NOMO-1 treated with dmso at 0.1 percent for 144 hours (cell line): ENCODE results near the gene NANOS2.

Experiments
- DNase-seq: peaks from one replicate; lab custom pipeline; 2025; ENCODE audit not compliant: unreplicated experiment; lab: John Stamatoyannopoulos, UW

The NANOS2 gene

DNA sequence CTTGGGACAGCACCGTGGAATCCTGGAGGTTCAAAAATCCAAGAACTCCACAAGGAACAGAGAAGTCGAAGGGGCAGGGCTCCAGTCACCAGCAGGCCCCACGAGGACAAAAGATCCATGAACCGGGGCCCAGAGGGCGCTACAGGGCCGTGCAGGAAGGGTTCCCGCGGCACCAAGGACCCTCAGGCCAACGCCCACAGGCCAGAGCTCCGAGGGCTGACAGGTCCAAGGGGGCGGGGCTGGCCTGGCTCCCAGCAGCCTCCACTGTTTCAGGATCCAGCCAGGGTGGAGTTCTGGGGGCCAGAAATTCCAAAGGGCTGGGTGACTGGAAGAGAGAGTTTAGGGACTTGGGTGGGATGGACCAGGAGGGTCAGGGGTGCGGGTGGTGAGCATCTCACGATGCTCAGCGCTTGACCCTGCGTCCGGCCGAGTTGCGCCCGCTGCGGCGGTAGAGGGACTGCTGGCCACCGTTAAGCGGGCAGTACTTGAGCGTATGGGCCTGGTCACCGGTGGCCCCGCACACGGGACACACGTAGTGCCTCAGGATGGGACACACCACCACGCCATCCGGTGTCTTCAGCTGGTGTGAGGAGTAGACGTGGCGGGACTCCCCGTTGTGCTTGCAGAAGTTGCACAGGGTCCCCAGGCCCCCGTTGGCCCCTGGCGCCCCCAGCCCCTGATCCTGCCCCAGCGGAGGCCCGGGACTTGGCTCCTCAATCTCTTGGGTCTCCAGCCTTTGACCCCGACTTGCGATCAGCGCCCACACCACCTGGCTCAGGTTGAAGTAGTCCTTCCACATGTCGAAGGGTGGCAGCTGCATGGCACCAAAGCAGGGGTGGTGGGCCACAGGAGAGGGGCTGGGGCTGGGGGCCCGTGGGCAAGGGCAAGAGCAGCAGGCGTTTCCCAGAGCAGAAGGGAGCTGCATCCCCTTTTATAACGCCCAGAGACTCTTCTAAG, at the start of gene NANOS2:
NANOS2 (minus strand) TSS at position 905 of the 957 bp plus-strand sequence; CDS start at position 820, 85 bp downstream.
- DNase-seq = no peak

DNA sequence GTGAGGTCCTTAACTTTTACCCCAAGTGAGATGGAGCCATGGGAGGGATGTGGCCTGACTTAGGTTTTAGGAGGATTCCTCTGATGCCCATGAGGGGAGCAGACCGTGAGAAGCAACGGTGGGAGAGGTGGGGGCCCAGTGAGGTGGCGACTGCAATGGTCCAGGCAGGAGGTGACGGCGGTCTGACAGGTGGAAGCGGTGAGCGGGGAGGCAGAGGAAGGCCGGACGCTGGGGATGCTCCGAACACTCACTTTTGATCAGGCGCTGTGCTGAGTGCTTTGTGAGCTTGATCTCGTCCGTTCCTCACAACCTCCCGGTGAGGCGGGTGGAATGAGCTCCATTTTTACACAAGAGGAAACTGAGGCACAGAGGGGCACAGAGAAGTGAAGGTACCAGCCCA, 47.4 kb upstream of the NANOS2 start:
- DNase-seq = no peak

DNA sequence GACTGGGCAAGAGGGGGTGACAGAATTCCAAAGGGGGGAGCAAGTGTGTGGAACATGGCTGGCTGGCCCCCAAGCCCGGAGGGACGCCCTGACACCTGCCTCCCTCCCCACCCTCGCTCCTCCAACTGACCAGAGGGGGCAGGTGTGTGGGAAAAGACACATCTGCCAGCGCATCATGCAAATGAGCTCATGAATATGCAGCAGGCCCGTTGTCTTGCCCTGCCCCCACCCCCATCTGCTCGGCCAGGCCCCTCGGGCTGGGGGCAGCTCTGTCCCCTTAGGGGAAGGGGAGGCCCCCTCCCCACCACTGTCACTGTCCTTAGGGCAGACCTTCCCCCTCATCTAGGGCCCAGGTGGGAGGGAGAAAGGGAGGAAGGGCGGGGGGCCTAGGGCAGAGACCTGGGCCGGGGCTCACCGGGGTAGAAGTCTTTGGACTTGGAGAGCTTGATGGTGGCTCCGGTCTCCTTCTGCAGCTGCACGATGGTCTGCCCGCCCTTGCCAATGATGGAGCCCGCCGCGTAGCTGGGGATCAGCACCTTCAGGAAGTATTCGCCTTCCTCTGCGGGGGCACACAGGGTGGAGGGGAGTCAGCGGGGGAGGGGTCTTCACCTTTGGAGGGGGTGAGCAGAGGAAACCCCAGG, 46.1 kb upstream of the NANOS2 start:
- no peak for DNase-seq

DNA sequence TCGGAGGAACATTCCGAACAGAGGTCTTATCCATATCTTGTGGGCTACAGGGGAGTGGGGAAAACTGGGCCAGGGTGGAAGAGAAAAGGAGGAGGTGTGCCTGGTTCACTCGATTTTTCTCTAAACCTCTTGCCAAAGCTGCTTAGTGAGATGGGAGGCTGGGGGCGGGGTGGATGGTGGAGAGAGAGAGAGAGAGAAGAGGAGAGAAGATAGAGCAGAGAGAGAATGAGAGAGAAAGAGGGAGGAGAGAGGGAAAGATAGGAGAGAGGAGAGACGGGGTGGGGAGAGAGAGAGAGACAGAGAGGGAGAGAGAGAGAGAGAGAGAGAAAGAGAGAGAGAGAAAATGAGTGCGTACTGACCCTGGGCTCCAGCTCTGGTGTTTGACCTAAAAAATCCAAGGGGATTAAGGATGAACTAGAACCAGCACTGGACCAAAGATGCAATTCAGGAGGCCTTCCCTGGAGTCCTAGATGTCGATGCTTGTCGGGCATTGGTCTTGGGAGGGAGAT, 45.0 kb upstream of the NANOS2 start:
- no peak for DNase-seq

DNA sequence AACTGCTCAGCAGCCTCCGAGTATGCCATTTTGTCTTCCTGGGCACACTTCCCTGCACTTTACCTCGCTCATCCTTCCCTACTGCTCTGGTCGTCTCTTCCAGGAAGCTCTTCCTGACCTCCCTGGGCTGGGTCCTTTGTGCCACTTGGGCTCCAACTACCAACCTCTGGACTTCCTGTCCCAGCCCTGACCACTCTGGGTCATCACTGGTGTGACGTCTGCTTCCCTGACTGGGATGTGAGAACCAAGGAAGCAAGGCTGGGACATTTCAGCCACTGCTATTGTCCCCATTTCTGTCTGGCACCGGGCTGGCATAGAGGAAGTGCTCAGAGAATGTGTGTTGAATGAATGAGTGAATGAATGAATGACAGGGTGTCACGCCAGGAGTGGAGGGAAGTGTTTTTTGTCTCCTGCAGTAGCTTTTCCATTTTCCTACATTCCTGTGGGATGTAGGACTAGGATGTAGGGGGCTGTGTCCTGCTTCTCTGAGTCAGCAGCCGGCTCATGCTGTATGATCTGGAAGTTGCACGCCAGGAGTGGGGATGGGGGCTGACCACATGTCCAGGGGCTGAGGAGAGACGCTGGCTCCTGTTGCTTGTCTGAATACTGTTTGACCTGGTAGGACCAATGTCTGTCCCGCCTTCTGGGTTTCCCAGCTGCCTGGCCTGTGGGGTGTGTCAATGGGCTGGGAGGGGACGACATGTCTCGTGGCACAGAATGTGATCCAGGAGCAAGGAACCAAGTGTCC, 44.4 kb upstream of the NANOS2 start:
- DNase-seq = no peak

DNA sequence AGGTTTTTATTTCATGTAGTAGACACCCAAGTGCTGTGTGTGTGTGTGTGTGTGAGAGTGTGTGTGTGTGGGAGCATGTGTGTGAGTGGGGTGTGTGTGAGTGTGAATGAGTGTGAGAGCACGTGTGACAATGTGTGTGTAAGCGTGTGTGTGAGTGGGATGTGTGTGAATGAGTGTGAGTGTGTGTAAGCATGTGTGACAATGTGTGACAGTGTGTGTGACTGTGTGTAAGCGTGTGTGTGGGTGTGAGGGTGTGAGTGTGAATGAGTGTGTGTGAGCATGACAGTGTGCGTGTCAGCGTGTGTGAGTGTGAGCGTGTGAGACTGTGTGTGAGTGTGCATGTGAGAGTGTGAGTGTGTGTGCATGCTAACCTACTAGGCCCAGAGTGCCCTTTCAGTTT, 43.7 kb upstream of the NANOS2 start:
- DNase-seq = no peak

DNA sequence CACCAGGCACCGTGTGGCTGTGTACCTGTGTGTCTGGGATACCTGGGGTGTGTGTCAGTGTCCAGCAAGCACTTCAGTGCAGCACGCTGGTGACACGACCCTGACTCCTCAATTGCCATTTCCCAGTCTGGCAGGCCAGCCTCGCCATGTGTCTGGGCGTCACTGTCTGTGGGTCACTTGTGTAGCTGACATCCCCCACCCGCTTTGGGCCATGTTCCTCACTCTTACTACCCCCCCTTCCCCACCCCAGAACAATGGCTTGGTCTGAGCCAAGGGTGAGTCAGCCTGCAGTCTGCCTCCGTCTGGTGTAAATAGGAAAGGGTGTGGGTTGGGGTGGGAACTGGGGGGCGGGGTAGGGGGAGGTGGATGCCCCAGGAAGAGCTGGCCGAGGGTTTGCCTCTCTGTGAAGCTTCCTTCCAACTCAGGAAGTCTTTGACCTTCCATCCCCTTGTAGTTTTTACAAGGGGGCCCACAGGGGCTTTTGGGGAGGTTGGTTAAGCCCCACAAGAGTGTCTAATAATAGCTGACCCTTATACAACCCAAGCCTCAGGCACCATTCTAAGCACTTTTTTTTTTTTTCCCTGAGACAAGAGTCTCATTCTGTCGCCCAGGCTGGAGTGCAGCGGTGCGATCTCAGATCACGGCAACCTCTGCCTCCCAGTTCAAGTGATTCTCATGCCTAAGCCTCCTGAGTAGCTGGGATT, 41.5 kb upstream of the NANOS2 start:
- DNase-seq = no peak

DNA sequence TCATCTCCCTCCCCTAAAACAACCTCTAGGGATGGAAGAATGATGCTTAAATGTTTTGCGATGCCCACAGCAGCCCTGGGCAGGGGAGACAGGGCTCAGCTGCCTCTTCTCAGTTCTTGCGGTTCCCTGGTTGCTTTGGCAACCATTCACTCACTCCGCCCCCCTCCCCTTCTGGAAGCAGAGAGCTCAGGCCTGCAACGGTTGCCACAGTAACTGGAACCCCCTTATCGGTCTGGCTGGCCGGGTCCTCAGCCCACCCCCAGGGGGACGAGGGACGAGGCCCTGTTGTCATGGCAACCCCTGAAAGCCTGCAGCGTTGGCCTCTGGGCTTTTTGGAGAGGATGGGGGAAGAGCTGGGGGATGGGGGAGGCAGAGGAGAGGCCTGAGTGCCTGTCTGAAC, 39.6 kb upstream of the NANOS2 start:
- DNase-seq = no peak

DNA sequence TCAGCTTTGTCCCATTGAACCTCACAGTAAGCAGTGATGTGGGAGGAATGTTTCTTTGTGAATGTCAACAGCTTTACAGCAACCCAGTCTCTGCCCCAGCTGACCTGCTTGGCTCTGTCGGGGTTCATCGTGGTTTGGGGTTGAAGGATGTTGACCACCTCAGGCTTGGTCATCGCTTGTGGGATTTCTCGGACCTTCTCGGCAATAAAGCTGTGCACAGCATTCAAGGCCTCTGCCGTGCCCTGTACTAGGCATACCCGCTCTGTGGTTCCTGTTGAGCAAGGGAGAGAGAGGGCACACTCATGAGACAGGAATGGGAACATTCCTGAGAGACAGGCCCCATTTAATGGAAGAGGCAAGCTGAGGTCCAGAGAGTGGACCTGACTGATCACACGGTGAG, 39.1 kb upstream of the NANOS2 start:
- DNase-seq = no peak

DNA sequence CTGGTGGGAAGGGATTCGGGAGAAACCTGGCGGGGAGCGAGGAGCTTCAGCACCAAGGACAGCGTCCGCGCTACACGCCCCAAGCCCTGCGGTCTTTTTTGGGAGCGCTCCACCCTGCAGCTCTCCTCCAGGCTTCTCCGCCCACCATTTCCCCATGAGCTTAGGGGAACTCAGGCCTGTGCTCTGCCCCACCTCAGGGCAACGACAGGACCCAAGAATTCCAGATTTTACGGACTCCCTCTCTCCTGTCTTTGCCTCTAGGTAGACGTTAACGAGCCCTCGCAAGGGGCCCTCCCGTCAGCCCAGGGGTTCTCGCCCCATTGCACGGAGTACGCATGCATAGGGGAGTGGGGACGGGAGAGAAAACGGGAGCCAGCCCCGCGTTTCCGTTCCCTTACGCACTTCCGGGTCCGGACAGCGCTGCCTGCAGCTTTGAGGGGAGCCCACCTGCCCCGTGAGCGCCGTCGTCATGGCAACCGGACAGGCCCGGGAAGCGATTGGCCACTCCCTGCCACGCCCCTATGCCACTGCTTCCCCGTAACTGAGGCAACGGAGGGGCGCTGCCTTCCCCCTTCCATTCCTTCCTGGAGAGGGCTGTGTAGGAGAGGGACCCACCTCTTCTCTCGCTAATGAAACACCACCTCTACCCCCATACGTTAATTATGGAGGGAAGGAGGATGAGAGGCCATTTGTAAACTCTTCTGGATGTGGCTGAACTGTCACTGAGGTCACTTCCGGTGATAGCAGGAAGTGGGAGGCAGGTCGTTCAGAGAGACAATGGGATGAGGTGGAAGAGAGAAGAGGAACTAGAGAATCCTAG, 38.3 kb upstream of the NANOS2 start:
- no peak for DNase-seq

DNA sequence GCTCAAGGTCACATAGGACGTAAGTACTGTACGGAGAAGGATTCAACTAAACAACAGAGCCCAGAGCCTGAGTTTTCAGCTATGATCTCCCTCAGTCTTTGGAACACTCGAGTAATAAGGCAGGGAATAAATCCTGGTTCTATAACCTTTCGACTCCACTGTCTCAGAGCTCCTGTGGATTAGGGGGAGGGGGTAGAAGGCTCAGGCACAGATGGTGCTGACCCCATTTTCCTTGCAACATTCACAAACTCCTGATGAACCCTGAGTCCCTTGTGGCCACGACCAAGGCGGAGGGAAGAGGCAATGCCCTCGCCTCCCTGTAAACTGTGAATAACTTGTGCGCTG, 37.7 kb upstream of the NANOS2 start:
- no peak for DNase-seq

DNA sequence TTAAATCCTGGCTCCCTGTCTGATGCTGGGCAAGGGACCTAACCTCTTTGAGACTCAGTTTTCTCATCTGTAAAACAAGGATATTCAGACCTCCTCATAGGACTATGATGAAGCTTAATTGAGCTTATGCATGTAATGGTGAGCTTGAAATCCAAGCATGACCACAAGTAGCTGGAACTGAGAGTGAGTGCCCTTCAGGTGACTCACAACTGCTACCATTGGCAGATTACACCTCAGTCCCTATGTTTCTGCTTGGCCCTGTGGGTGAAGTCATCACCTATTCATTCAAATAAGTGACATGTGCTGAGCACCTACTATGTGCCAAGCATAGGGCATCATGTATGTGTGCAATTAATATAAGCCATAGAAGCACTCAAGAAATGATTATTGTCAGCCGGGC, 33.3 kb upstream of the NANOS2 start:
- DNase-seq = no peak

DNA sequence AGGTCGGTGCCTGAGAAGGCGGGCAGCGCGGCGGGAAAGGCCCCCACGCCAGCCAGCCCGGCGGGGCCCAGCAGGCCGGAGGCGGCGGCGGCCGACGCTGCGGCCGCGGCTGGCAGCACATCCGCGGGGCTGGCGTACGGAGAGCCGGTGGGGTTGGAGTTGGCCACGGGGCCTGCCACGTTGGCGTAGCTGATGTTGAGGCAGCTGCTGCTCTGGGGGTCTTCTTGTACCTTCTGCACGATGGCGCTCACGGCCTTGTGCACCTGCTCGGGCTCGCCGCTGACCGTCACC, 25.9 kb upstream of the NANOS2 start:
- no peak for DNase-seq

DNA sequence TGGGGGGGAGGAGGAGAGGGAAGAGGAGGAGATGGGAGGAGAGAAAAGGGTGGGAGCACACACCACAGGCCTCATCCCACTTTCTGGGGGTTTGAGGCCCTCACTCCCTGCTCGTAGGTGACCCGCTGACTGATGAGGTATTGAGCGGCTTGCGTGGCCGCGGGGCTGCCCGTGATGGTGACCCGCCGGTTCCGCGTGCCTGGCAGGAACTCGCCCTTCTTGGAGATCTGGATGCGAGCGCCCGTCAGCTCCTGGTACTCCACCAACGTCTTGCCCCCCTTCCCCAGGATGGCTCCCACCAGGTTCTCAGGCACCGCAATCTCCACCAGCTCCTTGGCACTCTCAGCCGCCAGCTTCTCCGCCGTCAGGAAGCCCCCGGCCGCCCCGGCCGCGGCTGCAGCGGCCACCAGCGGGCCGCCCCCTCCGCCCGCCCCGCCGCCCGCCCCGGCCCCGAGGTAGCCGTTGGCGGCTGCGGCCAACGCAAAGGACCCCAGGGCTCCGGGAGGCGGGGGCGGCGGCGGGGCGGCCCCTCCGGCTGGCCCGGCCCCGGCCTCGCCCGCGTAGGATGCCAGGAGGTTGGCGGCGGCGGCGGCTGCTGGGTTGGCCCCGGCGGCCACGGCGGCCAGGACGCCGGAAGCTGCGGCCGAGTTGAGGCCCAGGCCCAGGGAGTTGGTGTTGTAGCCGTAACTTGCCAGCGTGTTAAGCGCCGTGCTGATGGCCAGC, 25.4 kb upstream of the NANOS2 start:
- DNase-seq = no peak

DNA sequence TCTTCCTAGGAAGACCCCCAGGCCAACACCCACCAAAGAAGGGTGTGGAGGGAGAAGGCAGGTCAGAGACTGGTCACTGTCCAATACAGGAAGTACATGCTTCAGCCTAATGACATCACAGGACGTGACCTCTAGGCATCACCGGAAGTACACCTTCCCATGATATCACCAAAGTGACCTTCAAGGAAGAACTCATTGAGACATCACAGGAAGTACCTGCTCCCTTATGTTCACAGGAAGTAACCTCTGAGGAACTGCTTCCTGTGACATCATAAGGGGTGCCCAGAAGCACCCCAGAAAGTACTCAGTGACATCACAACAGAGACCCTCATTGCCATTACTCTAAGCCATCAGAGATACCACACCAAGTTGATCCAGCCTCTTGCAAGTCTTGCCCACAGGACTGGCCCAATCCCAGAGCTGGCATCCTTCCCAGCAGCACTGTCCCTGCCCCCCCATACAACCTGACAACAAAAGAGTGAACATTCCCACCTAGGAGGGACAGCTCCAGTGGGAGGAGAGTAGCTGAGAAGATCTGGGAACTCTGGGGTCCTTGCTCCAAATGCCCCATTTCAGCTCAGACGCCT, 24.2 kb upstream of the NANOS2 start:
- no peak for DNase-seq

DNA sequence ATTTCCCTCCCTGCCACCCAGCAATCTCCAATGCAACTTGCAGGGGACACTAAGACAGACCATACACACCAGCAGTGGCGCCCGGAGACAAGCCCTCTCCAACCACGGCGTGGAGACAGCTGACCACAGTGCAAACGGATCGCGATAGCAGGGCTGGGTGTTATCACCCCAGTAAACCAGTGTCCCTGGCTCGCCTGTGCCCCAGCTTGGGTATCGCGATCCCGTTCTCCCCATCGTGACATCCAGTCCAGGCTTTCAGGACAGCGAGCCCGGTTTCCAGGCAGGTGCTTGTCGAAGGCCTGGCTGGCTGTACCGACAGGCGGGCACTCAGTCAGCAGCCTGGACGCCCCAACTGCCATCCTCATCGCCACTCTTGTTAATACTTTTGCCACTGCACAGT, 20.7 kb upstream of the NANOS2 start:
- no peak for DNase-seq

DNA sequence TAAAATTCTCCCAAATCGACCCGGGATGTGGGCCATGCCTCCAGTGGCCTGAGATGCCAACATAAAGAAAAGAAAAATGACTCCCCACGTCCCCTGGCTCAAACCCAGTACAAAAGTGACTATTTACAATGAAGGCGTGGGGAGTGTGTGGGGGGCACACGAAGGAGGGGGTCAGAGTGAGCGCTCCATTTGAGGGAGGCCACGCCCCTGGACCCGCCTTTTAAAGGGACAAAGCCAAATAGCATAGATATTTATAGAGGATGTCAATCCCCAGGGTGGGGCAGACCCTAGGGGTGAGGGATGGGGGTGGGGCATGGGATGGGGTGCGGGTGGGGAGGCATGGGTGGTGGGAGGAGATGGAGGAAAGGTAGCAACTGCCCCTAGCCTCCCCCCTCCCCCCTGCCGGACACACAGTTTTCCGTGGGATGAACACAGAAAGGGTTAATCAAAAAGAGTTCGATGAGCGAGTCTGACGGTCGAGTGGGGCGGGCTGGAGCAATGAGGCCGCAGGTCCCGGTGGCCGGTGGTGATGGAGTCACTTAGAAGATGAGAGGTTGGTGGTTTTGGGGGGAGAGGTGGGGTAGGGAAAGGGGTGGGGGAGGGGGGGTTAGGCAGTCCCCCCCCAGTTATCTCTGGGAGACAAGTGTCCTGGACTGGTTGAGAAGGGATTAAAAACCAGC, 20.1 kb upstream of the NANOS2 start:
- DNase-seq = no peak

DNA sequence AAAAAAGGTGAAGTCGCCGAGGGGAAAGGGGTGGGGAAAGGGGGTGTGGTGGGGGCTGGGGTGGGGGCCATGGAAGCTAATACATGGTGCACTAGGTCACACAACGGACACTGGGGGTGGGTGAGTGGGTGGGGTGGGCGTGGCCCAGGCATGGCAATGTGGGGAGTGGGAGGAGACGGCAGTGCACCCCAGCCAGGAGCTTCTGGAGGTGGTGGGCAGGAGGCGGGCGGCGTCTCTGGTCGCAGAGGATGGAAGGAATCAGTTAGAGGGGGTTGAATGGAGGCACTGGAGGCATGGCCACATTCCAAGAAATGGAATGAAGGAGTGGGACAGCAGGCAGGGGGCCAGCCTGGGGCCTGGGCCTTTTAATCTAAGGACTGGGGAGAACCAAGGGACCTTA, 19.2 kb upstream of the NANOS2 start:
- no peak for DNase-seq

DNA sequence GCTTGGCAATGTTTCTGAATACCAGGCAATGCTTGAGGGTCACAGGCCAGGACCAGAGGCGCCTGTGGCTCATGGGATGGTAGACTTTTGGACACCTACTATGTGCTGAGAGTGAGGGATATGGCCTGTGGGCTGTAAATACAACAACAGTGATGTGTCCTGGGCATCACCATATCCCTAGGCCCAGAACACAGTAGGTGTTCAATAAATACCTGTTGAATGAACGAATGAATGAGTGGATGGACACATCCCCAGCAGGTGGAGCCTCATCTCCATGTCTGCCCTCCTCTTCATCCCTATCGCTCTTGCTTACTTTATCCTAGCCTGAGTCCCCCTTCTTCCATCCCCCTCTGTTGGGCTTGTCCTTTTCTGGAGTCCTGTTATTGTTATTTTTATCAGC, 16.5 kb upstream of the NANOS2 start:
- DNase-seq = no peak
